SU-DHL-6 (cell line): Measurements from ENCODE around the gene LRRC4.

Source experiments
- CTCF ChIP-seq: fragments of 200-600 bp; sonication (generic); IDR thresholded peaks from one replicate; pipeline ENCODE4 v1.5.1; 2017; ENCODE audit warnings: antibody characterized with exemption, mild to moderate bottlenecking, low read length, moderate library complexity; ENCODE audit not compliant: insufficient read depth, poor library complexity, severe bottlenecking
- EZH2phosphoT487 ChIP-seq: fragments of 200-600 bp; sonication (generic), shearing (Covaris generic); conservative IDR thresholded peaks from 2 replicates; pipeline ENCODE4 v1.6.1; 2018; ENCODE audit warnings: mild to moderate bottlenecking, antibody characterized with exemption, low read length, moderate library complexity, mixed read lengths

- TF ChIP-seq CTCF (no peak), EZH2phosphoT487 (no peak)
These were observed 3.6 kb upstream of the LRRC4 start for GRCh38 chr7:128034825-128035224.
